ENCODE data around the gene TBCA. TPM values are rescaled to one million over a fixed set of nuclear protein-coding genes. Genes with fewer than 3 reads are reported as not detected.

Gene TBCA
- total RNA-seq, 1 experiment from 2014 or later, result 302 TPM

DNA sequence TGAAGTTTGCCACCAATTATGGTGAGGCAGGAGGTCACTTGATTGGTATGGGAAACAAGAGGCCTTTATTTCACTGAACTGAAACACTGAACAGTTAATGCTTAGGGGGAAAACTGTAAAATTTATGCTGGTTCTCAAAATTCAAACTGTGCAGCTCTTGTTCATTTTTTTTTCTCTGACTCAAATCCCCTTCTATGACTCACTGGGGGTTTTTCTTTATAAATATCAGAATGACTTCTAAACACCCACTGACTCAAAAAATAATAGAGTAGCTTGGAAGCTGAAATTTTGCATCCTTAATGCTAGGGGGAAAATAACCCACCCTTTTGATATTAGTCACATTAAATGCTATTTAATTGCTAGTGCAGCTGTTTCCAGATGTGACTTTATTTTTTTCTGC, 113.5 kb downstream of the TBCA start:
- BruUV-seq (replicated peaks), result no TSS peak
- Histone ChIP-seq H3K36me3 (ENCODE audit: control insufficient read depth, insufficient read depth, low read length) (no peaks in the 10 kb centered on the region), H3K4me1 (ENCODE audit: control insufficient read depth, insufficient read depth, low read length) (no peaks in the 10 kb centered on the region), H3K9me3 (ENCODE audit: control insufficient read depth, insufficient read depth, low read depth, low read length) (no peaks in the 10 kb centered on the region), H3K27me3 (ENCODE audit: control insufficient read depth, insufficient read depth, low read length) (peaks cover 4% of the 10 kb centered on the region), H3K27ac (ENCODE audit: low read length) (no peak overlapping the region), H3K4me3 (ENCODE audit: low read depth in 2 of 2, low read length in 2 of 2) (no peak overlapping the region)
- DNase-seq (ENCODE audit: low read depth, low spot score) (no peak), ATAC-seq (no peak)
- ChIA-PET POLR2A (interaction anchor here (0.5 kb wide), 1 partner anchor 51 kb away, joined by 3 read pairs; no protein-coding TSS in a partner anchor), CTCF (no interaction called here)
- intact Hi-C loops (cut with micrococcal nuclease; ENCODE audit: unreplicated experiment) (no loop called here), in situ Hi-C loops (cut with HindIII; ENCODE audit: low pct_unique_long_range_greater_than_20kb, low sequenced_read_pairs) (no loop called here)
- TF ChIP-seq, protein P1, sequence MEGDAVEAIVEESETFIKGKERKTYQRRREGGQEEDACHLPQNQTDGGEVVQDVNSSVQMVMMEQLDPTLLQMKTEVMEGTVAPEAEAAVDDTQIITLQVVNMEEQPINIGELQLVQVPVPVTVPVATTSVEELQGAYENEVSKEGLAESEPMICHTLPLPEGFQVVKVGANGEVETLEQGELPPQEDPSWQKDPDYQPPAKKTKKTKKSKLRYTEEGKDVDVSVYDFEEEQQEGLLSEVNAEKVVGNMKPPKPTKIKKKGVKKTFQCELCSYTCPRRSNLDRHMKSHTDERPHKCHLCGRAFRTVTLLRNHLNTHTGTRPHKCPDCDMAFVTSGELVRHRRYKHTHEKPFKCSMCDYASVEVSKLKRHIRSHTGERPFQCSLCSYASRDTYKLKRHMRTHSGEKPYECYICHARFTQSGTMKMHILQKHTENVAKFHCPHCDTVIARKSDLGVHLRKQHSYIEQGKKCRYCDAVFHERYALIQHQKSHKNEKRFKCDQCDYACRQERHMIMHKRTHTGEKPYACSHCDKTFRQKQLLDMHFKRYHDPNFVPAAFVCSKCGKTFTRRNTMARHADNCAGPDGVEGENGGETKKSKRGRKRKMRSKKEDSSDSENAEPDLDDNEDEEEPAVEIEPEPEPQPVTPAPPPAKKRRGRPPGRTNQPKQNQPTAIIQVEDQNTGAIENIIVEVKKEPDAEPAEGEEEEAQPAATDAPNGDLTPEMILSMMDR (IDR thresholded peaks at IDR 0.05), result no peak
- TF ChIP-seq TCF7L2 (IDR thresholded peaks at IDR 0.05; ENCODE audit: low read depth, low read length), result no peak
- no peak for TF ChIP-seq SIN3A (IDR thresholded peaks at IDR 0.05; ENCODE audit: borderline replicate concordance, insufficient read depth, low read depth, low read length)
- no peak for TF ChIP-seq REST (IDR thresholded peaks at IDR 0.05; ENCODE audit: insufficient read depth in 1 of 2, low read depth in 2 of 2, low read length in 1 of 2)
- no peak for TF ChIP-seq POLR2AphosphoS5 (IDR thresholded peaks at IDR 0.05; ENCODE audit: low read depth, low read length)

- BruUV-seq (replicated peaks), result no TSS peak
- CTCF ChIA-PET, result no interaction called here
Measured at GRCh38 chr5:77658662-77659061, 117.5 kb downstream of the TBCA start.

More at GRCh38 chr5:77658662-77659061, 117.5 kb downstream of the TBCA start:
- Histone ChIP-seq H3K4me3 (ENCODE audit: low read depth in 2 of 2, low read length in 2 of 2) (no peak overlapping the region), H3K4me1 (ENCODE audit: control insufficient read depth, insufficient read depth, low read length) (no peaks in the 10 kb centered on the region), H3K9me3 (ENCODE audit: control insufficient read depth, insufficient read depth, low read depth, low read length) (no peaks in the 10 kb centered on the region), H3K36me3 (ENCODE audit: control insufficient read depth, insufficient read depth, low read length) (no peaks in the 10 kb centered on the region), H3K27ac (ENCODE audit: low read length) (no peak overlapping the region), H3K27me3 (ENCODE audit: control insufficient read depth, insufficient read depth, low read length) (no peaks in the 10 kb centered on the region; the same call in 1 of the 2 replicates)
- intact Hi-C loops (cut with micrococcal nuclease; ENCODE audit: unreplicated experiment) (no loop called here), in situ Hi-C loops (cut with HindIII; ENCODE audit: low pct_unique_long_range_greater_than_20kb, low sequenced_read_pairs) (no loop called here)
- POLR2A ChIA-PET, result no interaction called here
- TF ChIP-seq REST (IDR thresholded peaks at IDR 0.05; ENCODE audit: insufficient read depth in 1 of 2, low read depth in 2 of 2, low read length in 1 of 2), result no peak
- TF ChIP-seq TCF7L2 (IDR thresholded peaks at IDR 0.05; ENCODE audit: low read depth, low read length), result no peak
- no peak for TF ChIP-seq POLR2AphosphoS5 (IDR thresholded peaks at IDR 0.05; ENCODE audit: low read depth, low read length)
- TF ChIP-seq SIN3A (IDR thresholded peaks at IDR 0.05; ENCODE audit: borderline replicate concordance, insufficient read depth, low read depth, low read length), result no peak
- TF ChIP-seq, protein P1 (IDR thresholded peaks at IDR 0.05), result no peak
- no peak for DNase-seq (ENCODE audit: low read depth, low spot score)
- no peak for ATAC-seq

Measured in Panc1 (cell line).